SK-N-SH (cell line): ENCODE results near the gene AKTIP. TPM values are rescaled to one million over a fixed set of nuclear protein-coding genes. Genes with fewer than 3 reads are reported as not detected.

ENCODE experiments used
- CTCF ChIA-PET: fragments of 300-600, 350-600 bp; formaldehyde crosslinking; extraction: SDS; loops from one replicate; lab custom pipeline; 2021; lab: Yijun Ruan, JAX
- POLR2A ChIA-PET: fragments of 350-600 bp; sonication (Branson Sonifier 250); formaldehyde crosslinking; extraction: SDS; loops from one replicate; lab custom pipeline; 2020; ENCODE audit warnings: antibody characterized with exemption, inconsistent platforms; lab: Yijun Ruan, JAX
- DNase-seq: peaks from one replicate; pipeline ENCODE4 v3.0.0; 2012
- H2AFZ ChIP-seq: fragments of 200-600 bp; sonication (generic); 2 replicates; pipeline ENCODE4 v1.8.1; 2016; ENCODE audit warnings: antibody characterized with exemption, mild to moderate bottlenecking, low read depth
- H3F3A ChIP-seq: fragments of 200-600 bp; sonication (generic); replicated peaks from 2 replicates; pipeline ENCODE3; 2016; ENCODE audit warnings: antibody characterized with exemption, mild to moderate bottlenecking; ENCODE audit not compliant: insufficient read depth
- H3K27ac ChIP-seq, 2 experiments: fragments of 200-500 bp in 1 of 2; fragments of 200-600 bp in 1 of 2; sonication (Bioruptor generic) in 1 of 2; sonication (generic), shearing (Covaris generic) in 1 of 2; 2 replicates each; pipeline versions ENCODE4 v1.5.1 to v1.6.1; 2014 to 2016; ENCODE audit warnings: low read depth in 2 of 2, inconsistent platforms in 1 of 2, low read length in 1 of 2, mild to moderate bottlenecking in 1 of 2, mixed read lengths in 1 of 2
- H3K27me3 ChIP-seq: fragments of 200-600 bp; sonication (generic), shearing (Covaris generic); 2 replicates; pipeline ENCODE4 v1.6.1; 2016; ENCODE audit warnings: mixed run types; ENCODE audit not compliant: insufficient read depth
- H3K36me3 ChIP-seq, 2 experiments: fragments of 200-500 bp in 1 of 2; fragments of 200-600 bp in 1 of 2; sonication (Bioruptor generic) in 1 of 2; sonication (generic) in 1 of 2; replicated peaks in 1 of 2; 2 replicates each; pipeline versions ENCODE3 to v1.5.1; 2014 to 2016; ENCODE audit warnings: low read length in 1 of 2, mild to moderate bottlenecking in 1 of 2; ENCODE audit not compliant: insufficient read depth in 2 of 2, control insufficient read depth in 1 of 2
- H3K4me1 ChIP-seq, 2 experiments: fragments of 200-500 bp in 1 of 2; fragments of 200-600 bp in 1 of 2; sonication (Bioruptor generic) in 1 of 2; sonication (generic), shearing (Covaris generic) in 1 of 2; 2 replicates each; pipeline versions ENCODE4 v1.5.1 to v1.6.1; 2014 to 2016; ENCODE audit warnings: low read depth in 1 of 2, low read length in 1 of 2, mixed run types in 1 of 2; ENCODE audit not compliant: insufficient read depth in 2 of 2, control insufficient read depth in 1 of 2
- H3K4me2 ChIP-seq: fragments of 200-600 bp; sonication (generic), shearing (Covaris generic); 2 replicates; pipeline ENCODE4 v1.6.1; 2017; ENCODE audit warnings: mixed run types
- H3K4me3 ChIP-seq, 2 experiments: fragments of 200-500 bp in 1 of 2; fragments of 200-600 bp in 1 of 2; sonication (Bioruptor generic) in 1 of 2; sonication (generic), shearing (Covaris generic) in 1 of 2; 2 replicates each; pipeline versions ENCODE4 v1.5.1 to v1.8.1; 2014 to 2016; ENCODE audit warnings: low read depth in 2 of 2, inconsistent platforms in 1 of 2, low read length in 1 of 2, mild to moderate bottlenecking in 1 of 2, mixed read lengths in 1 of 2, moderate library complexity in 1 of 2
- H3K79me2 ChIP-seq: fragments of 200-600 bp; sonication (generic); 2 replicates; pipeline ENCODE4 v1.8.1; 2017; ENCODE audit warnings: mild to moderate bottlenecking; ENCODE audit not compliant: insufficient read depth
- H3K9ac ChIP-seq: fragments of 200-600 bp; sonication (generic); 2 replicates; pipeline ENCODE4 v1.6.1; 2017; ENCODE audit warnings: mixed run types
- H3K9me2 ChIP-seq: fragments of 200-600 bp; sonication (generic); 2 replicates; pipeline ENCODE4 v1.6.1; 2017; ENCODE audit warnings: mixed run types
- H3K9me3 ChIP-seq: fragments of 200-600 bp; sonication (generic); 2 replicates; pipeline ENCODE4 v1.6.1; 2017; ENCODE audit warnings: mixed run types, mild to moderate bottlenecking, moderate library complexity
- H4K20me1 ChIP-seq: fragments of 200-600 bp; sonication (generic); 2 replicates; pipeline ENCODE4 v1.6.1; 2017; ENCODE audit warnings: mild to moderate bottlenecking, mixed run types; ENCODE audit not compliant: insufficient read depth
- ELF1 ChIP-seq: IDR thresholded peaks from 2 replicates; pipeline ENCODE4 v1.4.0; 2012
- EZH2phosphoT487 ChIP-seq: fragments of 200-600 bp; sonication (generic); IDR thresholded peaks from 2 replicates; pipeline ENCODE4 v1.6.1; 2017; ENCODE audit warnings: low read depth, mixed run types, mild to moderate bottlenecking, antibody characterized with exemption, moderate library complexity, borderline replicate concordance
- FOXJ3 ChIP-seq: sonication (generic); formaldehyde crosslinking; IDR thresholded peaks from 2 replicates; pipeline ENCODE4 v1.5.1; 2020; ENCODE audit warnings: mild to moderate bottlenecking, missing genetic modification reagents
- FOXM1 ChIP-seq: IDR thresholded peaks from 2 replicates; pipeline ENCODE4 v1.4.0; 2012; ENCODE audit warnings: low read depth, mild to moderate bottlenecking
- GABPA ChIP-seq: IDR thresholded peaks from 2 replicates; pipeline ENCODE4 v1.4.0; 2012; ENCODE audit warnings: low read depth, mild to moderate bottlenecking
- MEF2A ChIP-seq: IDR thresholded peaks from 2 replicates; pipeline ENCODE4 v1.4.0; 2012; ENCODE audit warnings: low read depth, borderline replicate concordance
- MXI1 ChIP-seq: IDR thresholded peaks from 2 replicates; pipeline ENCODE4 v1.6.1; 2012; ENCODE audit warnings: mild to moderate bottlenecking, low read depth, low read length, improper control_type of control experiment
- NFIC ChIP-seq: IDR thresholded peaks from 2 replicates; pipeline ENCODE4 v1.4.0; 2012; ENCODE audit warnings: borderline replicate concordance
- POLR2AphosphoS5 ChIP-seq: IDR thresholded peaks from 2 replicates; pipeline ENCODE4 v1.6.1; 2012; ENCODE audit warnings: low read depth, low read length
- RAD21 ChIP-seq: IDR thresholded peaks from 2 replicates; pipeline ENCODE4 v1.6.1; 2012; ENCODE audit warnings: mild to moderate bottlenecking, low read length
- RCOR1 ChIP-seq: fragments of 150-350 bp; IDR thresholded peaks from 2 replicates; pipeline ENCODE4 v1.6.1; 2017; ENCODE audit warnings: antibody characterized with exemption, low read length
- RXRA ChIP-seq: IDR thresholded peaks from 2 replicates; pipeline ENCODE4 v1.4.0; 2012; ENCODE audit warnings: low read depth, mild to moderate bottlenecking, borderline replicate concordance
- TAF1 ChIP-seq: IDR thresholded peaks from 2 replicates; pipeline ENCODE4 v1.6.1; 2012; ENCODE audit warnings: low read depth, mild to moderate bottlenecking, low read length, moderate library complexity, borderline replicate concordance
- TEAD4 ChIP-seq: IDR thresholded peaks from 2 replicates; pipeline ENCODE4 v1.4.0; 2012; ENCODE audit warnings: mild to moderate bottlenecking, borderline replicate concordance; ENCODE audit not compliant: insufficient read depth
- USF1 ChIP-seq: IDR thresholded peaks from 2 replicates; pipeline ENCODE4 v1.4.0; 2012; ENCODE audit warnings: low read depth, borderline replicate concordance
- WGBS: methylation state at CpG from one replicate; pipeline ENCODE4 v1.1.6; 2017; ENCODE audit warnings: low lambda C conversion rate; 5-methylcytosine and 5-hydroxymethylcytosine counted together
- polyA plus RNA-seq, 3 experiments: library from polyadenylated mRNA; depleted of rRNA; stranded (reverse); fragments of >200 nt; gene quantifications; 2 replicates each; pipeline ENCODE4 v1.2.3, GENCODE V29; 2012
- TF ChIP-seq, protein P1 (sequence below): fragments of 200-600 bp; sonication (generic); IDR thresholded peaks from 2 replicates; pipeline ENCODE4 v1.6.1; 2017; ENCODE audit warnings: antibody characterized with exemption, mild to moderate bottlenecking, moderate library complexity
- TF ChIP-seq, protein P2 (sequence below): fragments of 150-350 bp; IDR thresholded peaks from 2 replicates; pipeline ENCODE4 v1.6.1; 2016; ENCODE audit warnings: mild to moderate bottlenecking, low read depth, low read length
- TF ChIP-seq, protein P3 (sequence below): IDR thresholded peaks from 2 replicates; pipeline ENCODE4; 2012

Gene AKTIP
- polyA plus RNA-seq, 1 of the 3 experiments (the other 2 are of a cell fraction), result 21.0 TPM

DNA sequence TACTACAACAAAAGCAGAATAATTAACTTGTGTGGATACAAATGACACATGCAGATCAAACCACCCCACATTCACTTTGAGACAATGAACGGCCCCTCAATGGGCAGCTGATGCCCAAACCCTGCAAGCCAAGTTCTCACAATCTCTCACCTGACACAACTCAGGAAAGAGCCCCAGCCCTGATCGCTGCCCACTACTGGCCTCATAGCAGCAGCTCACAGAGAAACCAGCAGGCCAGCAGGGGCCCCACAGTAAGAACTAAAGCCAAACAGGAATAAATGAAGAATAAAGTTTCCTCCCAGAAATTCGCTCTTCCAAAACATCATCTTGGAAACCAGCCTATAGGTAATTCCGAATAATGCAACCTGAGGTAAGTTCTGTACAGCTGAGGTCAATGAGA is 7.7 kb downstream of the AKTIP start:
- TF ChIP-seq RAD21, result no peak
- TF ChIP-seq, protein P1, sequence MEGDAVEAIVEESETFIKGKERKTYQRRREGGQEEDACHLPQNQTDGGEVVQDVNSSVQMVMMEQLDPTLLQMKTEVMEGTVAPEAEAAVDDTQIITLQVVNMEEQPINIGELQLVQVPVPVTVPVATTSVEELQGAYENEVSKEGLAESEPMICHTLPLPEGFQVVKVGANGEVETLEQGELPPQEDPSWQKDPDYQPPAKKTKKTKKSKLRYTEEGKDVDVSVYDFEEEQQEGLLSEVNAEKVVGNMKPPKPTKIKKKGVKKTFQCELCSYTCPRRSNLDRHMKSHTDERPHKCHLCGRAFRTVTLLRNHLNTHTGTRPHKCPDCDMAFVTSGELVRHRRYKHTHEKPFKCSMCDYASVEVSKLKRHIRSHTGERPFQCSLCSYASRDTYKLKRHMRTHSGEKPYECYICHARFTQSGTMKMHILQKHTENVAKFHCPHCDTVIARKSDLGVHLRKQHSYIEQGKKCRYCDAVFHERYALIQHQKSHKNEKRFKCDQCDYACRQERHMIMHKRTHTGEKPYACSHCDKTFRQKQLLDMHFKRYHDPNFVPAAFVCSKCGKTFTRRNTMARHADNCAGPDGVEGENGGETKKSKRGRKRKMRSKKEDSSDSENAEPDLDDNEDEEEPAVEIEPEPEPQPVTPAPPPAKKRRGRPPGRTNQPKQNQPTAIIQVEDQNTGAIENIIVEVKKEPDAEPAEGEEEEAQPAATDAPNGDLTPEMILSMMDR, result 0 out of 2 replicates have a peak, but pooled peaks have one; percentile 15
- H3K79me2 ChIP-seq, result no peaks in the 10 kb centered on the region; the same call in 1 of the 2 replicates
- H3F3A ChIP-seq, result no peaks in the 10 kb centered on the region
- WGBS, result 93% methylated on average over 3 of the region's 4 CpGs
- no peak overlapping the region for H3K4me3 ChIP-seq
- H3K9me2 ChIP-seq, result no peaks in the 10 kb centered on the region
- no peak for DNase-seq
- POLR2A ChIA-PET, result no interaction called here
- H3K36me3 ChIP-seq, result peaks cover 56 to 69% of the 10 kb centered on the region in 2 experiments
- no peak overlapping the region for H3K27ac ChIP-seq
- H4K20me1 ChIP-seq, result no peaks in the 10 kb centered on the region
- H3K9me3 ChIP-seq, result no peaks in the 10 kb centered on the region
- no peaks in the 10 kb centered on the region for H3K27me3 ChIP-seq
- no peak overlapping the region for H2AFZ ChIP-seq
- no peak overlapping the region for H3K4me2 ChIP-seq
- H3K4me1 ChIP-seq, result no peaks in the 10 kb centered on the region
- H3K9ac ChIP-seq, result no peak overlapping the region
- CTCF ChIA-PET, result interaction anchor here (0.6 kb wide), 1 partner anchor 209 kb away, joined by 3 read pairs; the partner anchor contains the start of genes FTO and RPGRIP1L

- H3K4me2 ChIP-seq, result no peak overlapping the region
- no peak for TF ChIP-seq POLR2AphosphoS5
- no peak for TF ChIP-seq EZH2phosphoT487
- TF ChIP-seq RXRA, result no peak
- TF ChIP-seq, protein P2, sequence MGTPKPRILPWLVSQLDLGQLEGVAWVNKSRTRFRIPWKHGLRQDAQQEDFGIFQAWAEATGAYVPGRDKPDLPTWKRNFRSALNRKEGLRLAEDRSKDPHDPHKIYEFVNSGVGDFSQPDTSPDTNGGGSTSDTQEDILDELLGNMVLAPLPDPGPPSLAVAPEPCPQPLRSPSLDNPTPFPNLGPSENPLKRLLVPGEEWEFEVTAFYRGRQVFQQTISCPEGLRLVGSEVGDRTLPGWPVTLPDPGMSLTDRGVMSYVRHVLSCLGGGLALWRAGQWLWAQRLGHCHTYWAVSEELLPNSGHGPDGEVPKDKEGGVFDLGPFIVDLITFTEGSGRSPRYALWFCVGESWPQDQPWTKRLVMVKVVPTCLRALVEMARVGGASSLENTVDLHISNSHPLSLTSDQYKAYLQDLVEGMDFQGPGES, result no peak
- no peak for TF ChIP-seq ELF1
- no peak for TF ChIP-seq NFIC
- no peak for TF ChIP-seq RAD21
- TF ChIP-seq, all 33 proteins: peak for 0
- Histone ChIP-seq H3K4me1 (no peaks in the 10 kb centered on the region), H4K20me1 (no peaks in the 10 kb centered on the region), H3K9me2 (no peaks in the 10 kb centered on the region), H3K27me3 (no peaks in the 10 kb centered on the region), H3K9ac (no peak overlapping the region), H3K79me2 (no peaks in the 10 kb centered on the region), H3K27ac (no peak overlapping the region), H3K4me3 (no peak overlapping the region), H3F3A (no peaks in the 10 kb centered on the region), H3K36me3 (peaks cover 59 to 76% of the 10 kb centered on the region in 2 experiments), H3K9me3 (no peaks in the 10 kb centered on the region), H2AFZ (no peak overlapping the region)
- DNase-seq, result no peak
- ChIA-PET CTCF (interaction anchor here (0.6 kb wide), 1 partner anchor 209 kb away, joined by 3 read pairs; the partner anchor contains the start of genes FTO and RPGRIP1L), POLR2A (no interaction called here)
- 93% methylated on average over 6 of the region's 6 CpGs for WGBS
Observed at GRCh38 chr16:53494636-53495035, 8.4 kb downstream of the AKTIP start.

DNA sequence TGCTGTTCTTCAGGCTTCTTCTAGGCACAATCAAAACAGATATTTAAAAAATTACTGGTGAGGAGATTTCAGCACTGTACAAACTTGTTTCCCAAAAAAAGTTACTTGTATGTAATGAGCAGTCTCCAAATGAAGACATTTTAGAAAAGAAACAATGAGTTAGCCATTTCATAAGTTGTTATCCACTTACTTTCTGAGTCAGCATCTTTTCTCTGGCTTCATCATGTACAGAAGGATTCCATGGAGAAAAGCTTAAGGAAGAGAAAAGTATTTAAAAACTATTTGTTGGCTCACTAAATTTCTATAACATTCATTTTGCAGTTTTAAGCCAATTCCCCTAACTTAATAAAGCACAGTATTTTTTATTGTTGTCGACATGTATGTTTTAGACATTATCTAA is 10.5 kb downstream of the AKTIP start:
- H3K79me2 ChIP-seq, result no peaks in the 10 kb centered on the region
- H4K20me1 ChIP-seq, result no peaks in the 10 kb centered on the region
- no peak for DNase-seq
- no peaks in the 10 kb centered on the region for H3K27me3 ChIP-seq
- 100% methylated on average over 1 of the region's 1 CpG for WGBS
- no peaks in the 10 kb centered on the region for H3K9me2 ChIP-seq
- H3K4me2 ChIP-seq, result no peak overlapping the region
- CTCF ChIA-PET, result no interaction called here
- H2AFZ ChIP-seq, result no peak overlapping the region
- no peak overlapping the region for H3K27ac ChIP-seq
- H3K36me3 ChIP-seq, result peaks cover 71 to 83% of the 10 kb centered on the region in 2 experiments
- POLR2A ChIA-PET, result no interaction called here
- H3F3A ChIP-seq, result no peaks in the 10 kb centered on the region
- H3K4me1 ChIP-seq, result no peaks in the 10 kb centered on the region
- H3K9me3 ChIP-seq, result no peaks in the 10 kb centered on the region
- H3K9ac ChIP-seq, result no peak overlapping the region
- H3K4me3 ChIP-seq, result no peak overlapping the region
- TF ChIP-seq GABPA (no peak), RCOR1 (no peak), MEF2A (no peak), ELF1 (no peak), FOXJ3 (CRISPR knock-in tag) (no peak), TEAD4 (no peak), USF1 (no peak), EZH2phosphoT487 (no peak), MXI1 (no peak), FOXM1 (no peak), POLR2AphosphoS5 (no peak), TAF1 (no peak)
- TF ChIP-seq, protein P3, sequence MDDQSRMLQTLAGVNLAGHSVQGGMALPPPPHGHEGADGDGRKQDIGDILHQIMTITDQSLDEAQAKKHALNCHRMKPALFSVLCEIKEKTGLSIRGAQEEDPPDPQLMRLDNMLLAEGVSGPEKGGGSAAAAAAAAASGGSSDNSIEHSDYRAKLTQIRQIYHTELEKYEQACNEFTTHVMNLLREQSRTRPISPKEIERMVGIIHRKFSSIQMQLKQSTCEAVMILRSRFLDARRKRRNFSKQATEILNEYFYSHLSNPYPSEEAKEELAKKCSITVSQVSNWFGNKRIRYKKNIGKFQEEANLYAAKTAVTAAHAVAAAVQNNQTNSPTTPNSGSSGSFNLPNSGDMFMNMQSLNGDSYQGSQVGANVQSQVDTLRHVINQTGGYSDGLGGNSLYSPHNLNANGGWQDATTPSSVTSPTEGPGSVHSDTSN, result no peak
